Right lobe of liver (tissue), 6 donors: ENCODE measurements around the gene ZNF777. TPM values are rescaled to one million over a fixed set of nuclear protein-coding genes. Genes with fewer than 3 reads are reported as not detected.
"Not testable (repeated sequence)": the region's sequence is repeated elsewhere in the genome, so short reads cannot be mapped to it uniquely, and the experiment has no call there.

Experiments used
- ATAC-seq, 4 donors: fragments of 200-7000 bp; cut with Tn5 transposase; one replicate each; pipeline ENCODE4 v1.9.1; 2020; ENCODE audit warnings: mild to moderate bottlenecking in 4 of 4, moderate library complexity in 4 of 4
- DNase-seq, 3 donors: peaks; one replicate each; pipeline ENCODE4 v3.0.0-alpha.2; 2020
- H3K27ac ChIP-seq, 3 donors: fragments of 200-600 bp; one replicate each; pipeline ENCODE4 v1.8.0; 2022
- H3K27me3 ChIP-seq, 2 donors: fragments of 200-600 bp; one replicate each; pipeline ENCODE4 v1.8.0; 2022
- H3K36me3 ChIP-seq, 4 donors: fragments of 200-600 bp; sonication (generic) in 1 of 4; one replicate each; pipeline versions ENCODE4 v1.5.1 to v1.8.0; 2017 to 2022; ENCODE audit warnings: control low read depth in 1 of 4
- H3K4me1 ChIP-seq, 4 donors: fragments of 200-600 bp; sonication (generic) in 1 of 4; one replicate each; pipeline versions ENCODE4 v1.5.1 to v1.8.0; 2017 to 2022; ENCODE audit warnings: control low read depth in 1 of 4
- H3K4me3 ChIP-seq, 3 donors: fragments of 200-600 bp; one replicate each; pipeline ENCODE4 v1.8.0; 2022
- H3K9me3 ChIP-seq, 4 donors: fragments of 200-600 bp; sonication (generic) in 1 of 4; one replicate each; pipeline versions ENCODE4 v1.5.1 to v1.8.0; 2017 to 2022; ENCODE audit warnings: control low read depth in 1 of 4
- CTCF ChIP-seq, 4 donors: fragments of 200-600 bp in 3 of 4; fragments of 450-650 bp in 1 of 4; IDR thresholded peaks; one replicate each; pipeline versions ENCODE4 v1.5.1 to v1.8.0; 2016 to 2022; ENCODE audit warnings: antibody characterized with exemption in 4 of 4, mild to moderate bottlenecking in 2 of 4
- POLR2A ChIP-seq: fragments of 450-650 bp; IDR thresholded peaks from one replicate; pipeline ENCODE4 v1.6.1; 2017; ENCODE audit warnings: antibody characterized with exemption, mild to moderate bottlenecking
- WGBS: methylation state at CpG from one replicate; pipeline ENCODE4 v1.1.6; 2018; ENCODE audit warnings: low coverage, low lambda C conversion rate; ENCODE audit not compliant: insufficient coverage; ENCODE audit errors: missing lambda C conversion rate; 5-methylcytosine and 5-hydroxymethylcytosine counted together
- intact Hi-C, 2 donors: fragments of 100-400 bp; cut with DNase I; formaldehyde crosslinking; loops; one replicate each; pipeline versions ENCODE4 v1.11.2 to v1.14.1; 2022
- total RNA-seq, 6 experiments: library from RNA; depleted of rRNA in 2 of 6; stranded (reverse); fragments of >200 nt in 2 of 6; fragmentation: NEBNext Ultra II Directional in 3 of 6; extraction: Animal tissue kit (Norgen Biotek cat#: 25700) in 3 of 6; gene quantifications; one replicate each; pipeline versions ENCODE4 v1.1.0 to v1.2.4, GENCODE V29; 2016 to 2023
- donor health status: DM: no; HTN: yes; CAD: no.
- donor health status: DM: no; HTN: no; CAD: no.
- donor health status: DM: no; HTN: no; CAD: no.
- donor health status: DM: no; HTN: yes; CAD: no.
- donor health status: DM: no; HTN: yes; CAD: no.

The ZNF777 gene
- total RNA-seq, 6 experiments from 2014 or later, result 5.3 to 7.0 (median 5.4) TPM

- H3K9me3 ChIP-seq, result no peaks in the 10 kb centered on the region
- no peak for DNase-seq
- H3K27me3 ChIP-seq, result no peaks in the 10 kb centered on the region
- WGBS, result 90% methylated on average over 2 of the region's 3 CpGs
- peaks cover 0 to 6% (median 0%) of the 10 kb centered on the region in 4 donors for H3K4me1 ChIP-seq
- H3K4me3 ChIP-seq, result no peak overlapping the region
- intact Hi-C loops, result loop anchor here in 1 of 2 donors (10.0 kb wide), 1 partner anchor 115 kb away; no protein-coding TSS in a partner anchor
- ATAC-seq, result no peak
- H3K27ac ChIP-seq, result no peak overlapping the region
- H3K36me3 ChIP-seq, result no peaks in the 10 kb centered on the region
- TF ChIP-seq CTCF (IDR thresholded peaks at IDR 0.05) (no peak), POLR2A (no peak)
Observed at GRCh38 chr7:149420006-149420405, 40.9 kb downstream of the ZNF777 start.

GRCh38 chr7:149415391-149416071 lies 45.3 kb downstream of the ZNF777 start:
- intact Hi-C loops, result no loop called here
- TF ChIP-seq POLR2A (no peak), CTCF (IDR thresholded peaks at IDR 0.05) (no peak)
- no peak for DNase-seq
- Histone ChIP-seq H3K9me3 (no peaks in the 10 kb centered on the region), H3K27ac (no peak overlapping the region), H3K4me1 (no peaks in the 10 kb centered on the region), H3K4me3 (peak overlapping the region in 1 of 3 donors; percentile 16), H3K36me3 (no peaks in the 10 kb centered on the region), H3K27me3 (no peaks in the 10 kb centered on the region)
- WGBS, result 62% methylated on average over 25 of the region's 26 CpGs
- no peak for ATAC-seq

DNA sequence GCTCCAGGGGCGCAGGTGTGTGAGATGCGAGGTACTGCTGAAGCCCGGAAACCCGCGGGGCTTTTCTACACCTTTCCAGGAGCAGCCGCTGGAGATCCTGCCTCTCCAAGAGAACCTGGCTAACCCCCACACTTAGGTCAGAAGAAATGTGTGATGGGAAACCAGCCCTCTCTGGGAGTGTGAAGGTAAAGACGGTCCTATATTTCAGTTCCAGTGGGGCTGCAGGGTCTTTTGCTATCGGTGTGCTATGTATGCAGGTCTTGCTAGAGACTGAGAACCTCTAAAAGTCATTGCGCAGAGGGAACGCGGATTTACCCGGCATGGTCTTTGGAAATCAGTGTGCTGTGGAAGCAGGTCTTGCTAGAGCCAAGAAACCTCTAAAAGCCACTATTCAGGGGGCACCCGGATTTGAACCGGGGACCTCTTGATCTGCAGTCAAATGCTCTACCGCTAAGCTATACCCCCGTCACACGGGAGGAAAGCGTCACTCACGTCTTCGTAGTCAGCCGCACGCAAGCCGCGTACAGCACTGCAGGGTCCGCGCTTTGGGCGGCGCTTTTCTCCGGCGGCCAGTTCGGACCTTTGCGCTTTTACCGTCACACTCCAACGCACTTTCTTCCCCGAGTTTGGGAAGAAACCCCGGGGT lies 46.0 kb downstream of the ZNF777 start:
- intact Hi-C loops, result no loop called here
- Histone ChIP-seq H3K4me3 (peak overlapping the region in 1 of 3 donors; percentile 16), H3K9me3 (no peaks in the 10 kb centered on the region), H3K27me3 (no peaks in the 10 kb centered on the region), H3K36me3 (no peaks in the 10 kb centered on the region), H3K4me1 (no peaks in the 10 kb centered on the region), H3K27ac (no peak overlapping the region)
- TF ChIP-seq CTCF (IDR thresholded peaks at IDR 0.05), result no peak
- TF ChIP-seq POLR2A, result no peak
- no peak for DNase-seq
- peak; percentile 54 to 69 (median 62) for ATAC-seq
- 11% methylated on average over 14 of the region's 36 CpGs for WGBS

GRCh38 chr7:149414171-149414570 lies 46.7 kb downstream of the ZNF777 start:
- Histone ChIP-seq H3K9me3 (no peaks in the 10 kb centered on the region), H3K27ac (no peak overlapping the region), H3K4me3 (no peak overlapping the region), H3K4me1 (no peaks in the 10 kb centered on the region), H3K36me3 (no peaks in the 10 kb centered on the region), H3K27me3 (no peaks in the 10 kb centered on the region)
- intact Hi-C loops, result no loop called here
- DNase-seq (no peak), ATAC-seq (no peak)
- 32% methylated on average over 5 of the region's 5 CpGs for WGBS
- TF ChIP-seq POLR2A, result no peak
- no peak for TF ChIP-seq CTCF (IDR thresholded peaks at IDR 0.05)

DNA sequence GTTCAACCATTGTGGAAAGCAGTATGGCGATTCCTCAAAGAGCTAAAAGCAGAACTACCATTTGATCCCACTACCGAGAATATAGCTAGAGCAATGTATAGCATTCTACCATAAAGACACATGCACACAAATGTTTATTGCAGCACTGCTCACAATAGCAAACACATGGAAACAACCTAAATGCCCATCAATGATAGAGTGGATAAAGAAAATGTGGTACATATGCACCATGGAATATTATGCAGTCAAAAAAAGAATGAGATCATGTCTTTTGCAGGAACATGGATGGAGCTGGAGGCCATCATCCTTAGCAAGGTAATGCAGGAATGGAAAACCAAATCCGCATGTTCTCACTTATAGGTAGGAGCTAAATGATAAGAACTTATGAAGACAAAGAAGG lies 47.8 kb downstream of the ZNF777 start:
- DNase-seq, intact Hi-C loops, H3K27ac ChIP-seq, H3K4me3 ChIP-seq, H3K9me3 ChIP-seq, ATAC-seq, H3K27me3 ChIP-seq, H3K4me1 ChIP-seq, H3K36me3 ChIP-seq: not testable (repeated sequence)
- WGBS, result 81% methylated on average over 3 of the region's 3 CpGs
